ENCODE results near the gene LONRF2. TPM values are rescaled to one million over a fixed set of nuclear protein-coding genes. Genes with fewer than 3 reads are reported as not detected.

LONRF2 gene
- total RNA-seq, 2 experiments from 2014 or later: 0.02 TPM; not detected in 1

DNA sequence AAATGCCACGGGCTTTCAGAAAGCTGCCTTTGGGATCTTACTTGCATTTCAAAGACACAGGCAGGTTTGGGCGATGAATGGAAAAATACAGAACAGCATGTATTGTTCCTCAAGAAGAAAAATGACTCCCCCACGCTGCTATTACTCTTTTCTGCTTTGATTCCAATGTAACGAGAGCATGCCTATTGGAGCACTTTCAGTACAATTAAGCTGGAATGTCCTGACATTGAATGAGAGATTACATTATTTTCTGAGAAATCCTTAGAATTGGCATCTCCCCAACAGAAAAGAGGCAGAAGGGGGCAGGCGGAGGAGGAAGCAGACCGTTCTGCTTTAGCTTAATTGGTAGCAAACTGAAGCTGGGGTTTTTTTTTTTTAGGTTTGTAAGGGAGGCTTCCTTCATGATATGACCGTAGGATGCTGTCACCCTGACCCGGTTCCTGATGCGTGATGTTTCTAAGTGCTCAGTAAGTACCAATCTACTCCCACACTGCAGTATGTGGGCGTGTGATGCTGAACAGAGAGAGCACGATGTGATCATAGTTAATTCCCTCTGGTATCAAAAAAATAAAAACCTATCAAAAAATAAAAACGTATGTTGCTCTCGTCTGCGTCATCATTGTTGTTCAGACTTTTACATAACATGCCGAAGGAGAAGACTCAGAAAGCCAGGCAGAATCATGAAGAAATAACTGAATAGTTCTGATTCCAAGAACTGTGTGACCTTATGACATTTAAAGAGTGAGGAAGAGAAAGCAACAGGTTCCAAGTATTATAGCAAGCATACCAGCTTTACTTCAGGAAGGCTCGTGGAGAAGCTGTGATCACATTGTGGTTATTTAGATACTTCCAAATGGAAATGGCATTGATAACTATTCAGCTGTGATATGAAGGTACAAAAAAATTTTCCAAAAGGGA, 40.5 kb downstream of the LONRF2 start:
- intact Hi-C loops (cut with micrococcal nuclease): no loop called here
- H3K4me1 Mint-ChIP-seq (ENCODE audit: low read depth): no peaks in the 10 kb centered on the region
- H3K4me3 Mint-ChIP-seq: no peak overlapping the region
- H3K27me3 Mint-ChIP-seq: peaks cover 20% of the 10 kb centered on the region
- ChIA-PET POLR2A (no interaction called here), CTCF (no interaction called here)
- no peak for DNase-seq
- H3K36me3 Mint-ChIP-seq: no peaks in the 10 kb centered on the region
- H3K27ac Mint-ChIP-seq: no peak overlapping the region
- H3K9me3 Mint-ChIP-seq: no peaks in the 10 kb centered on the region

DNA sequence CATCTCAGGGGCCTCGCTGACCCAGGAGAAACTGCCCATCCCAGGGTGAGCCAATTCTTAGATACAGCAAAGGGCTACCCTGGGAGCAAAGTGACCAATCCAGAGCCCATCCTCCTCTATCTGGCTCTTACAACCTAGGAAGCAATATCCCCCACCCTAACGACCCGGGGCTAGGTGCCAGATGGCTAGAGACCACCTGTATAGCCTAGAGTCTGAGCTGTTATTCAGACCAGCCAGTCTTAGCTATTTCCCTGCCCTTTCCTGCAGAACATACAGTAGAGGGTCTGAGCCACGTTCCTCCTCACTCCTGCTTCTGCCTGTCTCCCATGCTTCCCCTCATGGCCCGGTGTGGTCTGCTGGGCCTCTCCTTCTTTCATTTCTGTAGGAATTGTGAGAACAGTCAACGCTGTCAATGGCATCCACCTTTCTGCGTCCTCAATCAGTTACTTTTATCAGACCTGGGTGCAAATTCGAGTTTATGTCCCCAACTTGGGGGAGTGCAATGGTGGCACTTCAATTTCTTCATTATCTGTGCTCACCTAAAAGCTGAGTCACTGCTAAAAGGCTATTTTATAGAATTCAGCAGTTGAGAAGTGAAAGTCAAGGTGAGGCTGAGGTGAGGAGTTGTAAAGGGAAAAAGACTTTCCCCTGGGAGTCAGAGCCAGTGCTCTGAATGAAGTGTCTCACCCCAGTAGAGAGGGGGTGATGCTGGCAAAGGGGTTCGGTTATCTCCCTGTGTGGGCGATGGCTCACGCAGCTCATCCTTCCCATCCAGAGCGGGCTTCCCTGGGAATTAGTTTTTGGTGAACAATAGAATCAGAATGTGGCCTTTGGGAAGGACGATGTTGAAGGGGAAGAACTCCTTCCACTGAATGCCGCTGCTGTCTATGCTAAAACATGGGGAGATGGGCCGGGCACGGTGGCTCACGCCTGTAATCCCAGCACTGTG, 42.4 kb downstream of the LONRF2 start:
- DNase-seq: no peak
- H3K27ac Mint-ChIP-seq: no peak overlapping the region
- ChIA-PET POLR2A (no interaction called here), CTCF (no interaction called here)
- intact Hi-C loops (cut with micrococcal nuclease): no loop called here
- no peak overlapping the region for H3K4me3 Mint-ChIP-seq
- H3K9me3 Mint-ChIP-seq: no peaks in the 10 kb centered on the region
- no peaks in the 10 kb centered on the region for H3K36me3 Mint-ChIP-seq
- H3K4me1 Mint-ChIP-seq (ENCODE audit: low read depth): no peaks in the 10 kb centered on the region
- H3K27me3 Mint-ChIP-seq: peaks cover 13% of the 10 kb centered on the region

GRCh38 chr2:100278986-100279385, 43.3 kb downstream of the LONRF2 start:
- Mint-ChIP-seq H3K36me3 (no peaks in the 10 kb centered on the region), H3K4me1 (ENCODE audit: low read depth) (no peaks in the 10 kb centered on the region), H3K27me3 (peaks cover 13% of the 10 kb centered on the region), H3K9me3 (no peaks in the 10 kb centered on the region), H3K27ac (no peak overlapping the region), H3K4me3 (no peak overlapping the region)
- CTCF ChIA-PET: no interaction called here
- DNase-seq: no peak
- intact Hi-C loops (cut with micrococcal nuclease): no loop called here
- POLR2A ChIA-PET: no interaction called here

DNA sequence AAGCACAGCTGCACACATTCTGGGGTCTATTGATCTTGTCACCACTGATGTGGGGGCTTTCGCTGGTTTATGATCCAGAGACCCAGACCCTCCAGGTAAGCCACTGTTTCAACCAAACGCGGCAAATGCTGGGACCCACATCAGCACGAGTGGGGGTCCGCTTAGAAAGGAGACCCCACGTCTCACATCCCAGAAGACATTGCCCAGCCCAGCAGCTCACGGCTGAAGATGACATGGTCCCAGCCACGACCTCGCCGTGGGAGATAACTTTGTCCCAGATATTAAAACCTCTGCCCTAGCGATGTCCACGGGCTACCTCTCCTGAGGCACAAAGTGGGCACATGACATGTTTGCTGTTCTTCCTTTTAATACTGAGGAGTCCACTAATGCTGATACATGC, 43.8 kb downstream of the LONRF2 start:
- peaks cover 8% of the 10 kb centered on the region for H3K27me3 Mint-ChIP-seq
- POLR2A ChIA-PET: no interaction called here
- no peak overlapping the region for H3K4me3 Mint-ChIP-seq
- no peaks in the 10 kb centered on the region for H3K36me3 Mint-ChIP-seq
- no peak overlapping the region for H3K27ac Mint-ChIP-seq
- intact Hi-C loops (cut with micrococcal nuclease): no loop called here
- CTCF ChIA-PET: no interaction called here
- no peaks in the 10 kb centered on the region for H3K9me3 Mint-ChIP-seq
- H3K4me1 Mint-ChIP-seq (ENCODE audit: low read depth): no peaks in the 10 kb centered on the region
- DNase-seq: no peak

DNA sequence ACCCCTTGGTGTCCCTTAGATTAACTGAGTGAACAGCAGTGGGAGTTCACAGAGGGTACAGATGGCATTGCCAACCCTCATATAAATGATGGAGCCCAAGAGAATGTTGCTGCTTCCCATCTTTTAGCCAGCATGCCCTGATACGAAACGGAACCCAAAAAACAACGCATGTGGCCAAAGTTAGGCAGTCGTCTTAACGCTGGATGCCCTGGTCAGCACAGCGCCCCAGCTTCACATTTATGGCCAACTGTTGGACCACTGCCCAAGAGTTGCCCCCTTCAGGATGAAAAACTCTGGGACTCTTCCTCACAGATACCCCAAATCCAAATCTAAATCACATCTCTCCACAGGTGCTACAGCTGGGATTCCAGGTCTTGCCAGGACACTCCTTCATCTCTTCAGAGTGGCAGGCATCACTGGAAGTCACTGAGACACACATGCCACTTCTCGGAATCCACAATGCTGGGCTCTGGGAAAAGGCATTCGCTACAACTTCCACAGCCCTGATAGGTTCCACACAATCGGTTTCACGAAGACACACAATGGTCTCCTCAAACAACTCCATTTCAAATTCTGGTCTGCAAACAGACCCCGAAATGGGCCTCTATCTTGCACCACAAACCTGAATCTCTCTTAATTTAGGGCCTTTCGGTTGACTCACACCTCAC, 44.6 kb downstream of the LONRF2 start:
- intact Hi-C loops (cut with micrococcal nuclease): no loop called here

GRCh38 chr2:100276716-100277115, 45.6 kb downstream of the LONRF2 start:
- intact Hi-C loops (cut with micrococcal nuclease): no loop called here
- Mint-ChIP-seq H3K4me1 (ENCODE audit: low read depth) (no peaks in the 10 kb centered on the region), H3K4me3 (no peak overlapping the region), H3K9me3 (no peaks in the 10 kb centered on the region), H3K36me3 (no peaks in the 10 kb centered on the region), H3K27me3 (peaks cover 4% of the 10 kb centered on the region), H3K27ac (no peak overlapping the region)
- ChIA-PET CTCF (interaction anchor here (3.7 kb wide), 1 partner anchor 15 kb away, joined by 25 read pairs; no protein-coding TSS in a partner anchor), POLR2A (no interaction called here)
- no peak for DNase-seq

More for the DNA sequence above, 44.6 kb downstream of the LONRF2 start:
- DNase-seq: no peak
- Mint-ChIP-seq H3K36me3 (no peaks in the 10 kb centered on the region), H3K27me3 (peaks cover 8% of the 10 kb centered on the region), H3K4me3 (no peak overlapping the region), H3K27ac (no peak overlapping the region), H3K9me3 (no peaks in the 10 kb centered on the region), H3K4me1 (ENCODE audit: low read depth) (no peaks in the 10 kb centered on the region)
- POLR2A ChIA-PET: no interaction called here
- CTCF ChIA-PET: interaction anchor here (3.7 kb wide), 1 partner anchor 15 kb away, joined by 25 read pairs; no protein-coding TSS in a partner anchor

DNA sequence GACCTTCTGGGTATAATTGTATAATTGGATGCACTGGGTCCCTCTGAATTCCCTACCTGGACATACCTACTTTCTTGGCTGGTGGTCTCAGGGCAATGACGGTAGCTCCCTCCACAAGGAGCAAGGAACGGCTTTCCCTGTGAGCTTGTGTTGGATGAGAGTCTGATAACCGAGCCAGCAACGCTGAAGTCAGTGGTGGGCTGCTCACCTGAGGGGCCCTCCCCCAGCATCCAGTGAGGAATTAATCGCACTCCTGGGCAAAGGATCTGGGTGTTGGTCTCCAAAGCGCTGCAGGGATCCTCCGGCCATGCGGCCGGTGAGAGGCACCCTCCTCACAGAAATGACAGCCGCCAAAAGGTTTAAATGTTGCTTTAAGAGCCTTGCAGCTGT, 47.1 kb downstream of the LONRF2 start:
- Mint-ChIP-seq H3K36me3 (no peaks in the 10 kb centered on the region), H3K4me3 (no peak overlapping the region), H3K27ac (no peak overlapping the region), H3K9me3 (peaks cover 5% of the 10 kb centered on the region), H3K27me3 (peaks cover 4% of the 10 kb centered on the region), H3K4me1 (ENCODE audit: low read depth) (no peaks in the 10 kb centered on the region)
- ChIA-PET CTCF (interaction anchor here (3.7 kb wide), 1 partner anchor 13 kb away, joined by 25 read pairs; no protein-coding TSS in a partner anchor), POLR2A (no interaction called here)
- intact Hi-C loops (cut with micrococcal nuclease): no loop called here
- DNase-seq: no peak

DNA sequence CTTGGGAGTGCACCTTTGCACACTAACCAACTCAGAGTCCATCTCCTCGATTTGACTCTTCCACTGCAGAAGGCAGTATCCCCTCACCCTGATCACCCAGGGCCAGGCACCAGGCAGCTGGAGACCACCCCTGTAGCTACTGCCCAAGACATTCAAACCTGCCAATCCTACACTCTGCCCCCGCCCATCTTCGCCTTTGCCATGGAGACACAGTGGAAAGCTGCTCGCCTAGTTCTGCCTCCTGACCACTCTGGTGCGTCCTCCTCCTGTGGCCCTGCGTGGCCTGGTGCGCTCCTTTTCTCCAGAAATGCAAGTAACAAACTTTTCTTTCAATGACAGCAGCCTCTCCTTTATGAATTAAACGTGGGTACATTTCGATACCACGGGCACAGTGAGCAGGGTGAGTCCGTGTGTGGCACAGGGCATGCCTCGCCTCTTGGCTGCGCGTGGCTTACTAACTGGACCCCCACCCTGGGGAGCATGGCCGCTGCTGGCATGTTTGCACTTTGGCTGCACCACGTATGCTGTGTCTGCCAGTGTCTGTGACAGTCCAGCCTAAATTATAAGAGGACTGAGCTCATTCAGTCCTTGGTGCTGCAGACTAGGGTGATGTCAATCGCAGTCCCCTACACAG, 47.6 kb downstream of the LONRF2 start:
- Mint-ChIP-seq H3K4me3 (no peak overlapping the region), H3K27me3 (peaks cover 4% of the 10 kb centered on the region), H3K4me1 (ENCODE audit: low read depth) (no peaks in the 10 kb centered on the region), H3K9me3 (peaks cover 5% of the 10 kb centered on the region), H3K27ac (no peak overlapping the region), H3K36me3 (no peaks in the 10 kb centered on the region)
- intact Hi-C loops (cut with micrococcal nuclease): no loop called here
- POLR2A ChIA-PET: no interaction called here
- CTCF ChIA-PET: interaction anchor here (3.7 kb wide), 1 partner anchor 13 kb away, joined by 25 read pairs; no protein-coding TSS in a partner anchor
- no peak for DNase-seq

GRCh38 chr2:100274076-100274475, 48.2 kb downstream of the LONRF2 start:
- peaks cover 5% of the 10 kb centered on the region for H3K9me3 Mint-ChIP-seq
- peaks cover 2% of the 10 kb centered on the region for H3K27me3 Mint-ChIP-seq
- ChIA-PET CTCF (interaction anchor here (4.4 kb wide), 1 partner anchor 12 kb away, joined by 16 read pairs; no protein-coding TSS in a partner anchor), POLR2A (no interaction called here)
- intact Hi-C loops (cut with micrococcal nuclease): no loop called here
- no peak overlapping the region for H3K27ac Mint-ChIP-seq
- no peaks in the 10 kb centered on the region for H3K36me3 Mint-ChIP-seq
- no peak overlapping the region for H3K4me3 Mint-ChIP-seq
- DNase-seq: no peak
- H3K4me1 Mint-ChIP-seq (ENCODE audit: low read depth): no peaks in the 10 kb centered on the region

DNA sequence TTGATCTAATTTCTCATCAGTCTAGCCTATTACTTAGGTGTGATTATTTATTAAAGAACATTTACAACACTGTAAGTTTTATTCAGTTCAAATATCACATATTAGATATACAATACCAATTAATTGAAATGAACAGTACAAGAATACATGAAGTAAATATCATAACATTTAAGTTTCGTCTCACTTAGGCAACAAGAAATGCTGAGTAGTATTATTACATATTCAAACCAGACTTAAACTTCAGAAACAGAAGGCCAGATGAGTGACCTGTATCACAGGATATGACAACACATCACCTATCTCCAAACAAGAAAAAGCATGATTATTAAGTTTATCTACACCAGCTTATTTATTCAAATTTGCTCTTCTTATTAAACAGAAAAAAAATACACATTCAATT, 48.9 kb downstream of the LONRF2 start:
- DNase-seq: no peak
- ChIA-PET CTCF (interaction anchor here (4.4 kb wide), 1 partner anchor 11 kb away, joined by 16 read pairs; no protein-coding TSS in a partner anchor), POLR2A (no interaction called here)
- intact Hi-C loops (cut with micrococcal nuclease): no loop called here
- no peak overlapping the region for H3K27ac Mint-ChIP-seq
- no peaks in the 10 kb centered on the region for H3K4me1 Mint-ChIP-seq (ENCODE audit: low read depth)
- H3K27me3 Mint-ChIP-seq: no peaks in the 10 kb centered on the region
- no peaks in the 10 kb centered on the region for H3K36me3 Mint-ChIP-seq
- H3K4me3 Mint-ChIP-seq: no peak overlapping the region
- peaks cover 5% of the 10 kb centered on the region for H3K9me3 Mint-ChIP-seq

GRCh38 chr2:100272841-100273329, 49.4 kb downstream of the LONRF2 start:
- CTCF ChIA-PET: interaction anchor here (4.4 kb wide), 1 partner anchor 11 kb away, joined by 16 read pairs; no protein-coding TSS in a partner anchor
- Mint-ChIP-seq H3K9me3 (peaks cover 5% of the 10 kb centered on the region), H3K27me3 (no peaks in the 10 kb centered on the region)

More at GRCh38 chr2:100272841-100273329, 49.4 kb downstream of the LONRF2 start:
- no peak for DNase-seq
- Mint-ChIP-seq H3K4me3 (no peak overlapping the region), H3K36me3 (no peaks in the 10 kb centered on the region), H3K27ac (no peak overlapping the region), H3K4me1 (ENCODE audit: low read depth) (no peaks in the 10 kb centered on the region)
- intact Hi-C loops (cut with micrococcal nuclease): no loop called here
- POLR2A ChIA-PET: no interaction called here
